GM13977 (cell line): ENCODE data around the gene ITGB2.

Source experiments
- DNase-seq: peaks from one replicate; pipeline ENCODE4 v3.0.0; 2012; ENCODE audit warnings: low spot score
- CTCF ChIP-seq: IDR thresholded peaks from 2 replicates; pipeline ENCODE4 v1.5.1; 2012; ENCODE audit warnings: mild to moderate bottlenecking, control low read depth; ENCODE audit not compliant: insufficient read depth; ENCODE audit errors: extremely low read depth, missing control alignments
- in situ Hi-C: fragments of 300-500 bp; cut with MboI; formaldehyde crosslinking; loops from one replicate; pipeline ENCODE4 v1.12.0; 2022; ENCODE audit warnings: low sequenced_read_pairs, low pct_unique_long_range_greater_than_20kb, mixed read lengths, inconsistent platforms; ENCODE audit not compliant: unreplicated experiment

The ITGB2 gene

GRCh38 chr21:44957901-44958451, 37.3 kb upstream of the ITGB2 start:
- no peak for DNase-seq
- in situ Hi-C loops, result no loop called here
- no peak for TF ChIP-seq CTCF

GRCh38 chr21:44957047-44957831, 36.5 kb upstream of the ITGB2 start:
- TF ChIP-seq CTCF, result no peak
- in situ Hi-C loops, result no loop called here
- no peak for DNase-seq

GRCh38 chr21:44956356-44957046, 35.8 kb upstream of the ITGB2 start:
- in situ Hi-C loops, result no loop called here
- no peak for DNase-seq
- no peak for TF ChIP-seq CTCF

- no peak for DNase-seq
- TF ChIP-seq CTCF, result no peak
- in situ Hi-C loops, result no loop called here
Measured at GRCh38 chr21:44955798-44956175, 35.1 kb upstream of the ITGB2 start.

- in situ Hi-C loops, result no loop called here
- no peak for TF ChIP-seq CTCF
- DNase-seq, result no peak
Measured at GRCh38 chr21:44955141-44955797, 34.6 kb upstream of the ITGB2 start.

GRCh38 chr21:44954281-44954771, 33.6 kb upstream of the ITGB2 start:
- DNase-seq, result no peak
- TF ChIP-seq CTCF, result no peak
- in situ Hi-C loops, result no loop called here
